IPS-NIHi7 (cell line): Measurements from ENCODE around the gene OR2F1.

Experiments
- DNase-seq: peaks from one replicate; pipeline ENCODE4 v3.0.0; 2012; ENCODE audit warnings: mixed read lengths; ENCODE audit errors: extremely low spot score

The OR2F1 gene, protein sequence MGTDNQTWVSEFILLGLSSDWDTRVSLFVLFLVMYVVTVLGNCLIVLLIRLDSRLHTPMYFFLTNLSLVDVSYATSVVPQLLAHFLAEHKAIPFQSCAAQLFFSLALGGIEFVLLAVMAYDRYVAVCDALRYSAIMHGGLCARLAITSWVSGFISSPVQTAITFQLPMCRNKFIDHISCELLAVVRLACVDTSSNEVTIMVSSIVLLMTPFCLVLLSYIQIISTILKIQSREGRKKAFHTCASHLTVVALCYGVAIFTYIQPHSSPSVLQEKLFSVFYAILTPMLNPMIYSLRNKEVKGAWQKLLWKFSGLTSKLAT

DNA sequence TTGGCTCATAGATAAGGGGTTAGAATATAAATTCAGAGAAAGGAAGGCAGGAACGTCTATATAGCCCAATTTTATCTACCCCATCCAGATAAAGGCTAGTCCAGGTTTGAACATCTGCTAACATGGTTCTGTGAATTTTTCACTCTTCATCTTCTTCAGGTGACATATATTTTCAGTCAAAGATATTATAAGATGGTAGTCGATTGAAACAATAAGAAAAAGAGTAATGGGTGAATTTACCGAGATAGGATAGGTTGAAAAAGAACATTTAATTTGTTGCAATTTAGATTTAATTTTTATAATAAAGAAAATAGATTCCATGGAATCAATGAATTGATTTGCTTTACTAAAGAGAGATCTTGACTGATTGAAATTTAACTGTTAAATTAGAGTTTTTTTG, at the start of gene OR2F1:
Gene OR2F1 (plus strand): TSS at position 301 of the 400 bp plus-strand sequence. CDS start 5,127 bp downstream, outside the sequence.
- DNase-seq: no peak

DNA sequence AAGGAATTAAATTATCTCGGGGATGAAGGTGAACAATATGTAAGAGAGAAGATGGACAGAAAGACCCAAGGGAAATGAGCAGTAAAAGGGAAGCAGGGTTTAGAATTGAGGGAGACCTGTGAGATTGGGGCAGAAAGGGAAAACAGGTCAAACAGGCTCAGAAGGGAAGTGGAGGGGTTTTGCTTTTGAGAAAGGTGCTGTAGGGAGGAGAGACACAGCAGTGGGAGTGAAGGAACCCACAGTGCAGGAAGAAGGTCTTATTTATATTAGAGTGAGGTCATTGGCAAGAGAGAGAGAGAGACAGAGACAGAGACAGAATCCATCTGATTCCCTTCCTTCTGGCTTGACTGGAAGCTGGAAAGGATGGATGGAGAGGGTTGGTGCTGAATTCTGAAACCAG, 49.1 kb upstream of the OR2F1 start:
- no peak for DNase-seq

DNA sequence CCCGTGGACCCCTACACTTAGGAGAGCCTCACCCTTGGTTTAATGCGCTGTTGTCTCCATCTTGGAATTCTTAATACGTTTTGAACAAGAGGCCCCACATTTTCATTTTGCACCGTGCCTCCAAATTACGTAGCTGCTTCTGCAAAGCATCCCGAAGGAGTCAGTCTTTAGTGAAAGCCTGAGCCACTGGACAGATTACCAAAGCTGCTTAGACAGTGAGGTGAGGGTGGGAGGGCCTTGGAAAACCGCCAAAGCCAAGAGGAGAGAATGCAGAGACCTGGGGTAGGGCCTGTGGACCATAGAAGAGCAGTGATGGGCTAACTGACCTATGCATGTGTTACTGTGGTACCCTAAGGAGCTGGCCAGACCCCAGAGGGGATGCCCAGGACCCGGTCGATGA, 48.5 kb upstream of the OR2F1 start:
- DNase-seq: no peak

DNA sequence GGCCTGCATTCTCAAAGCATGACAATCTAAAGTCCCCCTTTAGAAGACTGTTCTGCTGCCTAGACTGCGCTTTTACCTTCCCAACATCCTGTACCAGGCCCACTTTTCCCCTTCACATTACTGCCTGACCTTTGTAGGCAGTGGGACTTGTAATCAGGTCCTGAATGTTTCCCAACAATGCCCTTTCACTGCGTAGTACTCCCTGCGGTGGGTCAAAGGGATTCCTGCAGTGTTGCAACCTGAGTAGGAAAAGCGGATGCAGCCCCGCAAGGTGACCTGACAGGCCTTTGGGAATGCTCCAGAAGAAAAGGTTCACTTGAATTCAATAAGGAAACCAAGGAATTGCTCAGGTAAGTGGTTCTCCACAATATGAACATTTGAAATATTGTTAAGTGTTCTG, 47.7 kb upstream of the OR2F1 start:
- DNase-seq: peak; percentile 76

DNA sequence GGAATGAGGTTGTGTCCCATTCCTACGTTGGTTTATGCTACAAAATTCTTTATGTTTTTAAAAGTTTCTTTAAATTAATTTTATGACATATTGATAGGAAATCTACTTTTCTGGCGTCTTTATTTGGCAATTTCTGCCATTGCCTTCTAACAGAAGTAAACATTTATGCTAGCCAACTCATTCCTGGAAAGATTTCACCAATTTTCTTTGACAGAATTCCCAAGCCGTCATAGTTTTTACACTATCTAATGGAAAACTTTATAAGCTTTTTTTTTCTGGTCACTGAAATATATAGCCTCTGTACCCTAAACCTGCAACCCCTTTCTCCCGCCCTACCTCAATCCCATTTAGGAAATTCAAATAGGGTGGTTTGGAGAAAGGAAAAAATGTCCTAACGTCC, 46.5 kb upstream of the OR2F1 start:
- no peak for DNase-seq

DNA sequence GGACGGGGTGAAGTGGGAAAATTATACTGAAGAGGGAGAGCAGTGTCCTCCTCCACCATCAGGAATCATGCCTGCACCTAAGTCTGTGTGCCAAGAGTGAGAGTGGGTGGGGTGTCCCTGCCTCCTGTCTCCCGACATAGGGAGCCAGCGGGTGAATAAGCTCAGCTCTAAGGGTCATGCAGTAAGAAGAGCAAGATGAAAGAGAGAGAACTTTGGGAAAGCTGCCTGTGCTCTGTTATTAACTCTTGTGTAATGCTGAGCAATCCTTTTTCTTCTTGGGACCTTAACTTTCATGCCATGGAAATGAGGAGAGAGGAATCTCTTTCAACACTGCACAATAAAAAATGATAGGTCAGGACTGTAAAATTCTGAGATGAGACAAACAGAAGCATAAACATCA, 44.8 kb upstream of the OR2F1 start:
- DNase-seq: no peak

DNA sequence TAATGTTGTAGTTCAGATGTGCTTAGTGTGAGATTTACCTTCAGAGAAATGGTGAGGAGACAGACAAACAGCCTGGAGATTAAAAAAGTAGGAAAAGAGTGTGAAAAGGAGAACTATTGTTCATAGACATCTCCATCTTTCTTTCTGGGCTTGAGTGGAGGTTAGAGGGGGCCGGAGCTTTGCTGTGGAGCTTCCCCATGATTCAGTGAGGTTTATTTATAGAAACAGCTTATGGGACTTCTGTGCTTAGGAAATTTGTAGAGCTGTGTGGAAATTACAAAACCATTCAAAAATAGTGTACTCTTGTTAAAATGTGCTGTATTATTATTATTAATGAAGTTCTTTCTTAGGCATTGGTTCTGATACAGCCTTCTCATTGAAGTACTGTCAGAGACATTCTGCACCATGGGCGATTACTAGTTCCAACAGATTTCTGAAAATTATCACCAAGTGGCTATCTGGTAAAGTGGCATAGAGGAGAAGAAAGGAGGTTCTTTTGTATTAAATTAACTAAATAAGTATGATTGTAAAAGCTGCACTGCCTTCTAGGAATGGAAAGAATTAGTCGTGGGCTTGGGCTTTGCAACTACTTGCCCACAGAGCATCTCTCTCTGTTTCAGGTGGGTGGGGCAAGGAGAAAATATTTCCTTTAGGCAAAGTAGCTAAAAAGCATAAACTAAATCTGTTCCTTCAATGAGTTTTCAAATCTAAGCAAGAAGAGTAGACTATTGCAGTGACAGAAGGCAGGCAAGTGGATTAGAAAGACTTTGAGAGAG, 44.0 kb upstream of the OR2F1 start:
- no peak for DNase-seq

DNA sequence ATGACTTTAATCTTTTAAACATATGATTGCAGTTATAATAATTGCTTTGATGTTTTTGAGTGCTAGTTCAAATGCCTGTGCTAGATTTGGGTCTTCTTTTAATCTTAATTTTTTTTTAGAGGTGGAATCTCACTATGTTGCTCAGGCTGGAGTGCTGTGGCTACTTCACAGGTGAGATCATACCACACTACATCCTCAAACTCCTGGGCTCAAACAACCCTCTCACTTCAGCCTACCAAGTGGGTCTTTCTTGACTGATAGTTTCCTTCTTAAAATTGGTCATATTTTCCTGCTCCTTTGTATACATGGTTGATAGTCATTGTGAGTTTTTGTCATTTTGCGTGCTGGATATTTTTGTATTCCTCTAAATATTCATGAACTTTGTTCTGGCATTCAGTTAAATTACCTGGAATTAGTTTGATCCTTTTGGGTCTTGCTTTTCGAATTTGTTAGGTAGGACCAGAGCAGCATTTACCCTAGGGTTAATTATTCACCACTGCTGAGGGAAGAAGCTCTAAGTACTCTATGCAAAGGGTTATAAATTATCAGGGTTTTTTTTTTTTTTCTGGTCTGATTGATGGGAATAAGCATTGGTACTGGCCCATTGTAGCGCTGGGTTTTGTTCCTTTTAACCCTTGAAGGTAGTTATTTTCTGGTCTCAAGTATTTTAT, 40.6 kb upstream of the OR2F1 start:
- DNase-seq: no peak

DNA sequence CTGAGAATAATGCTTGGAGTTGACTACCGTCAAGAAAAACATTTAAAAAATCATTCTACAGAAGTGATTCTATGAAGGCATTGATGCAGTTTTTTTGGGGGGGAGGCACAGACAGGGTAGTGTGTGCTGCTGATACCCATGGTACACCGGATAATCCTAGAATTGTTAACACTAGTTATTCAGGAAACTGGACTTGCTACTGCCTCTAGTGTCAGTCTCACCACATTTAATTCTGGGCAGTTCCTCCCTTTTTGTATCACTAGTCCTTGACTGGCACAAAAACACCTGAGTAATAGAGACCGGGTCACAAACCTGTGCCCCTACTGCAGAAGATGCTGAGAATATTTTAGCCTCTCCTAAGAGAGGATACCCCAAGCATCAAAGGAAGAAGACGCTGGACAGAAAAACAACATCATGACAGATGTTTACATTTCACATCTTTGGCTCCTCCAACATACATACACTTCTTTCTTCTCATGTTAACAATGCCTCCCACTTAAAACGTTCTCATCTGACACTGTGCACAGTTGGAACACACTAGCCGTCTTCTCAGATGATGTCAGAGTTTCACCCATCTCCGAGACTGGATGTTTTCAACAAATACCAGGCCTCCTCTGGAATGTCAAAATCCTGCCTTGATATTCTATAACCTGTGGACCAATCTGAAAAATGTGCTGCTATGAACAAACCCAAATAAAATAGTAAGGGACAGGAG, 39.5 kb upstream of the OR2F1 start:
- DNase-seq: no peak

DNA sequence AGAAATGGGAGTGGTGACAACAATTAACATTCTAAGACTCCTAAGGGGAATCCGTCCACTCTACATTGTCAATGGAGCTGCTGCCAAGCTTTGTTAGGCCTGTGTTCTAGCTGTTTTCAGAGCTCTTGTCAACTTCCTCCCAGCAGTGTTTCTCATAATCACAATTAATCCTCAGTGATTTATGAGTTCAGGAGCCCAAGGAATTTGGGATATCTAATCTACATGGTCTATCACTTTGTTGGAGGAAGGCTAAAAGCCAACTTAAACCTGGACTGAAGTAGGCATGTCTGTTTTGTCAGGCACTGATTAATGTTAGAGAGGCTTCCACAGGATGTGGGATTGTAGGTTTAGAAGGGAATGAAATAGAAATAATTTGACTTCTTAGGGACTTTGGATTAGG, 29.8 kb upstream of the OR2F1 start:
- no peak for DNase-seq

DNA sequence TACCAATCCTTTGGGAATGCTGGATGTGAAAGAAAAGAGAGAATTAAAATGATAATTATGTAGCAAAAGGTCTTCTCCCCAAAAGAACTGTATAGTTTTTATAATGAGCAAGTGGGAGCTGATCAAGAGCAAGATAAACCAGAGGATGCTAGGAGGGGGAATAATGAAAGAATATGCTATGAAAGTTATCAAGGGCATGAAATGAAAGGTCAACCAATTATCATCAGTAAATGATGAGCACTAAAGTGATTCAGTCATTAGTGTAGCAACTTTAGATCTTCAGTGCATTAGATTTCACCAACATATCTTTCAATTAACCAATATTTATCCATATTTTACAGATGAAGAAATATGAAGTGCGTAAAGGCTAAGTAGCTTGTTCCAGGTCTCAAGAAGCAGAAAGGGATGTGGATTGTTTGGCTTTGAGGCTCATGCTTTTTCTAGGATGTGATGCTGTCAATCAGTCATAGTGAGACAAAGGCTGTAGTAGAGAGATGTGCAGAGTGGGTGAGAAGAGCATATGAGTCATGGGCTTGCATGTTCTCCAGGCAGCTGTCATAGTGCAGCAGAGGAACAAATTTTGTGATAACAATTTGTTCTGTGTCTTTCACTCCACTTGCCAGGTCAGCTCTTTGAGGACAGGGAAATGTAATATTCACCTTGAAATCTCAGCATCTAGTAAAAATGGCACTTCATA, 25.3 kb upstream of the OR2F1 start:
- no peak for DNase-seq

DNA sequence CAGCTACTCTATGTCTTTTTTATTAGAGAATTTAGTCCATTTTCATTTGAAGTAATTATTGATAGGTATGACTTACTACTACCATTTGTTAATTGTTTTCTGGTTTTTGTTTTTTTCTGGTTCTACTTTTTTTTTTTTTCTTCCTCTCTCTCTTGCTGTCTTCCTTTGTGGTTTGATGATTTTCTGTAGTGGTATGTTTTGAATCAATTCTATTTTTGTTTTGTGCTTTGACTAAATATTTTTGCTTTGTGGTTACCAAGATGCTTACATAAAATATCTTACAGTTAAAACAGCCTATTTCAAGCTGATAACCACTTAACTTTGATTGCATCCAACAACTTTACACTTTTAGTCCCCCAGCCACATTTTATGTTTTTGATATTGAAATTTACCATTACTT, 22.9 kb upstream of the OR2F1 start:
- DNase-seq: no peak

DNA sequence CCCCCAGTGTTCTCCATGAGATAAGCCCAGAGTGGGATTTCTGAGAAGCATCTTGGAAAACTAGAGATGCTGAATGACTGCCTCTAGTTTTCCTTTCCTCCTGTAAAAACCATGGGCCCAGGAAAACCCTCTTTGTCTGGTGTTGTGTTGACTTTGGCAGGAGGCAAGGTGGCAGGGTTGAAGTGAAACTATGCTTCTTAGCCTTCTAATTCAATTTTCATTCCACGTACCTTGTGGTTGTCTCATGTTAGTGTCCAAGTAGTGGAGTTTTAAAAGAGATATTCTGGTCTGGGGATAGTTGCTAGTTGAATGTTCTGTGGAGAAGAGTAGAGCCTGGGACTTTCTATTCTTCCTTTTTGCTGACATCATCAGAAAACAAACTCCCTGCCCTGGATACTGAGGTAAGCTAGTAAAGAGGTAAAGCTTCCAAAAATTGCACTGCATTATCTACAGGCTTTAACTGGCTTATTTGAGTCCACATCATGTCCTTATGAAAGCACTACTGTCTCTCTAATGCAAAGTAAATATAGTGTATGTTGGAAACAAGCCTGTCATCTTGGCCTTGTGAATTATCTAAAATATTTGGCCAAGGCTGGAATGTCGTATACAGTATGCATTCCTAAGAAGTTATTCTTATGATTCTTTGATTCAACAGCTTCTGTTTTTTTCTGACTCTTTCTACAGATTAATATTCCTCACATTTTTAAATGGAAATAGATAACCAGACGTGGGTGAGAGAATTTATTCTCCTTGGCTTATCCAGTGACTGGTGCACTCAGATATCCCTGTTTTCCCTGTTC, 19.9 kb upstream of the OR2F1 start, which contains the start of gene OR2F2:
Gene OR2F2 (plus strand): TSS at position 708 of the 800 bp plus-strand sequence. CDS start 0 bp downstream, at position 708.
- DNase-seq: no peak

DNA sequence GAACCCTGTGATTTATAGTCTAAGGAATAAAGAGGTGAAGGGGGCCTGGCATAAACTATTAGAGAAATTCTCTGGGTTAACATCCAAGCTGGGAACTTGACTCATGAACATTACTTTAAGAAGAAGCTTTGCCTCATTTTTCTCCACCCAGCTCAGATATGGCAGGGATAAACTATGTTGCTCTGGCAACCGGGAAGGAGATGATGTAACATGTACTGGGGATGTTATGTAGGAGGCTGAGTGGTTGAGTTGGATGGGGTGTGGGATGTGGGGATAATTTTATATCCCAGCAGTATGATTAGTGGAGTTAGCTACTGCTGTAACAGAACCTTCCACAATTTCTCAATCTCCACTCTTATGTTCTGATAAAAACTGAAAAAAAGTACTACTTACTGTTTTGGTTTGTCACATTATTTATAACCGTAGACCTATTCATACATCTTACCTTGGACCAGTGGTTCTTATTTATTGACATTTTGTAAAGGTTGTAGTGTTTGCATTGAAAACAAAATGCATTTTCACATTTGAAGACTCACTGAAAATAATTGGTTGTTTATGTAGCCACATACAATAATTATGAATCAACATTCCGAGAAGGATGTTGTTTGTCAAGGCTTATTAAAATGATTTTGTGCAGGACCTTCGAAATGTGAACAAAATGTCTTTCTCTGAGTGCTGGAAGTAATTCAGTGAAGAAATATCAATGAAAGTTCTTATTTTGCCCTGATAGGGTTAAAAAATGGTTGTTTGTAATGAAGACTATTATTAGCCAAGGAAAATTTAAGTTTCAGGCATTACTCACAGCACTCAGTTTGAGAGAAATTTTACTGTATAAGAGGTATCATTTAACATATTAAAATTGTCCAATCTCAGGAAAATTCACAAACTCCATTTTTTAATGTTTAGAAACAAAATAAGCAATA, 18.3 kb upstream of the OR2F1 start:
- no peak for DNase-seq

DNA sequence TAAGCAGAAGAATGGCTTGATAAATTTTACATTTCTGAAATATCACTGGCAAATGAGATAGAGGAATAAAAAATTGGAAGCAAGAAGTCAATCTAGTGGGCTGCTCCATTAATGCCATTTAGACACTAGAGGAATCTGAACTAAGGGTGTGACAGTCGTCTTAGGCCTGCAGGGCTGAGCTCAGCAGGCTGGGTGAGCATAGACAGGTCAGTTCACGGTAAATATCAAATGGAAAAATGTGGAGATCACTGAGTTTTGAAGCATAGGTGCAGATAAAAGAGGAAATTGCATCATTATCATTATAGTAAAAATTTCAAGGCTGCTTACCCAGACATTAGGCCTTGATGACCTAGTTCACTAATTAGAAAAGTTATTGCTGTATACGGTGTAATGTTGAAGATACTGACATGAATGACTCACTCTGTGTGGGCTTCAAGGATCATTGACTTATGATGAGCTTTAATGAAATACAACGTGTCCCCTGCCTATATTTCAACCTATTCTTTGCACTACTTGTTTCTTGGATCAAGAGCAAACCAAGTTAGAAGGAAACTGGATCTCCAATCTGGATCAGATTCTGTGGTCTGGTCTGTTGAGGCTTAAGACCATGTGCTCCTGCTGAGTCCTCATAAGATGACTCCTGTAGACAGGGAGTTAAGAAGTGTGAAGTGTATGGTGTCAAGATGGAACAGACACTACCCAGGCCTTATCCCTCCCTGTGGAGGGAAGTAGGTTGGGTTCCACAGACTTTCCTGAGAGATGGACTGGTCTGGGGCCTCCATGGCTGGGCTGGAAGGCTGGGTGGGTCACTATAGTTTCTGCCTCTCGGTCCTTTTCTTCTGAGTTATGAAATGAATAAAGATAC, 16.0 kb upstream of the OR2F1 start:
- no peak for DNase-seq

DNA sequence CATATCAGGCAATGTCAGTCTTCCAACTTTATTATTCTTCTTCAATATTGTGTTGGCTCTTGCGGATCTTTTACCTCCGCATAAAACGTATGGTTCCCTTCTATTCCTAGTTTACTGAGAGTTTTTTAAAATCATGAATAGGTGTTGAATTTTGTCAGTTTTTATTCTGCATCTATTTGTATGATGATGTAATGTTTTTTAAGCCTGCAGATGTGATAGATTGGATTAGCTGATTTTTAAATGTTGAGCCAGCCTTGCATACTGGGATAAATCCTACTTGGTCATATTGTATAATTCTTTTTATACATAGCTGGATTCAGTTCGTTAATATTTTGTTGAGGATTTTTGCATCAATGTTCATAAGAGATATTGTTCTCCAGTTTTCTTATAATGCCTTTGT, 9.2 kb upstream of the OR2F1 start:
- no peak for DNase-seq

DNA sequence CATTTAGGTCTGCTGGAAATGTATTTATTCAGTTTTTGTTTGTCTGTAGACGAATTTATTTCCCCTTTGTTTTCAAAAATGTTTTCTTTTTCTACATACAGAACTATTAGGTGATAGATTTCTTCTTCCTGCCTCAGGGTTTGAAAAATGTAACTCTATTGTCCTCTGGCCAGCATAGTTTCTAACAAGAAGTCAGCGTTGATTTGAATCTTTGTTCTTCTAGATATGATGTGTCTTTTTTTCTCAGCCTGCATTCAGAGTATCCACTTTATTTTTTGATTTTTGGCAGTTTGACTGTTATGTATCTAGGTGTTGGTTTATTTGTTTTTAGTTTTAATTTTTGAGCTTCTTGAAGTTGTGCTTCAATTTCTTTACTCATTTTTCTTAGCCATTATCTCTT, 7.5 kb upstream of the OR2F1 start:
- DNase-seq: no peak

DNA sequence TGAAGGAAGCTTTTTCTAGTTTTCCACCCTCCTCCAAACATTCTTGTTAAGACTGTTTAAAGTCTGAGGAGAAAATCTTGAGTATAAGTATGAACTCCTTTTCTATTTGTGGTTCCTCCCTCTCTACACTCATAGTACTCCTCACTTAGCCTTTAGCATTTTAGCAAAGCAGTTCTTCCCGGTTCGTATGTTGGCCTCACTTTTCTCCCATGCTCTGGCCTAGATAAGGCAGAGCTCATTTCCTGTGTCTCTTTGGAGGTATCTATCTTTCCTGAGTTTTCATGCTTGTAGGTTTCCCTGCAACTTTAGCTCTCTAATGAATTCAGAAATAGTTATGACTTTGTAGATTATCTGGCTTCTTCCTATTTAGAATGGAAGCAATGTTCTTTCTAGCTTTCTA, 5.9 kb upstream of the OR2F1 start:
- no peak for DNase-seq

DNA sequence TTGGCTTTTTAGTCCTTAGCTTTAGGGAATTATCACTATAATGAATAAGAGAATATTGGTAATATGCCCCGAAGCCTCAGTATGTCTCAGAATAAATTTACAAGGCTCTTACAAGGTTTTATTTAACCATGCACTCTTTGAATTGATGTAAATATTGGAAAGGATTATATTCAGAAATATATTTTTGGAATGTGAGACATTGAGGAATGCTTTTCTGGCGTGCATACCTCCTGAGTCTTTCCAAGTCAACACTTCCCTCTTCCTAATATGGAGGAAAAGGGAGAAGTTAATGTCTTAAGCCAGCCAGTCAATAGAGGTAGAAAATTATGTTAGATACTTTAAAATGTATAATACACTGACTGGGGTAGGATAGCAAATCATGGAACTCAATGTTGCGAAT, 1.2 kb upstream of the OR2F1 start:
- DNase-seq: no peak
